ENCODE results near the gene CYBA.

- no peak for TF ChIP-seq EZH2phosphoT487 (IDR thresholded peaks at IDR 0.05; ENCODE audit: low read depth)
- TF ChIP-seq, protein P1, sequence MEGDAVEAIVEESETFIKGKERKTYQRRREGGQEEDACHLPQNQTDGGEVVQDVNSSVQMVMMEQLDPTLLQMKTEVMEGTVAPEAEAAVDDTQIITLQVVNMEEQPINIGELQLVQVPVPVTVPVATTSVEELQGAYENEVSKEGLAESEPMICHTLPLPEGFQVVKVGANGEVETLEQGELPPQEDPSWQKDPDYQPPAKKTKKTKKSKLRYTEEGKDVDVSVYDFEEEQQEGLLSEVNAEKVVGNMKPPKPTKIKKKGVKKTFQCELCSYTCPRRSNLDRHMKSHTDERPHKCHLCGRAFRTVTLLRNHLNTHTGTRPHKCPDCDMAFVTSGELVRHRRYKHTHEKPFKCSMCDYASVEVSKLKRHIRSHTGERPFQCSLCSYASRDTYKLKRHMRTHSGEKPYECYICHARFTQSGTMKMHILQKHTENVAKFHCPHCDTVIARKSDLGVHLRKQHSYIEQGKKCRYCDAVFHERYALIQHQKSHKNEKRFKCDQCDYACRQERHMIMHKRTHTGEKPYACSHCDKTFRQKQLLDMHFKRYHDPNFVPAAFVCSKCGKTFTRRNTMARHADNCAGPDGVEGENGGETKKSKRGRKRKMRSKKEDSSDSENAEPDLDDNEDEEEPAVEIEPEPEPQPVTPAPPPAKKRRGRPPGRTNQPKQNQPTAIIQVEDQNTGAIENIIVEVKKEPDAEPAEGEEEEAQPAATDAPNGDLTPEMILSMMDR (IDR thresholded peaks at IDR 0.05; ENCODE audit: low read depth, low read length), result no peak
These were observed 24.2 kb downstream of the CYBA start for GRCh38 chr16:88626646-88627045.

Data from OCI-LY3 (cell line).